ENCODE measurements around the gene BCAR1.
"Not testable (repeated sequence)": the region's sequence is repeated elsewhere in the genome, so short reads cannot be mapped to it uniquely, and the experiment has no call there.

BCAR1 gene

GRCh38 chr16:75251280-75252048, at the start of gene BCAR1:
Gene BCAR1 (minus strand): TSS chr16:75251624. CDS start chr16:75251482, 142 bp downstream.
- DNase-seq, result no peak

GRCh38 chr16:75298267-75298666, 46.8 kb upstream of the BCAR1 start:
- no peak for DNase-seq

DNA sequence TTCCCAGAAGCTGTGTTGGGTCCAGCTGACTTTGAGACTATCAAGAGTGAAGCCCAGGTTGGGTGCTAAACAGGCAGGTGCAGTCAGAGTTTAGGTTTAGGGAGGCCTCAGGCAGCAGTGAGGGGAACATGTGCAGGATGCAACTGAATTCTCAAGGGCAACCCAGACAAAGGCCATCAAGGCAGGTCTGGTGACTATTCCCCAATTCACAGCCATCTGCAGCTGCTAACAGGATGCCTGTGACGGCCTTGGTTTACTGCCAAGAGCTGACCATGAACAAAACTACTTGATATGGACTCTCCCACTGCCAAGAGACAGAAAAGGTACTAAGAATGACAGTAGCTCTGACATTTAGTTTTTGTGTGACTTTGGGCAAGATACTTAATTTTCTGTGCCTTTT, 45.2 kb upstream of the BCAR1 start:
- no peak for DNase-seq

DNA sequence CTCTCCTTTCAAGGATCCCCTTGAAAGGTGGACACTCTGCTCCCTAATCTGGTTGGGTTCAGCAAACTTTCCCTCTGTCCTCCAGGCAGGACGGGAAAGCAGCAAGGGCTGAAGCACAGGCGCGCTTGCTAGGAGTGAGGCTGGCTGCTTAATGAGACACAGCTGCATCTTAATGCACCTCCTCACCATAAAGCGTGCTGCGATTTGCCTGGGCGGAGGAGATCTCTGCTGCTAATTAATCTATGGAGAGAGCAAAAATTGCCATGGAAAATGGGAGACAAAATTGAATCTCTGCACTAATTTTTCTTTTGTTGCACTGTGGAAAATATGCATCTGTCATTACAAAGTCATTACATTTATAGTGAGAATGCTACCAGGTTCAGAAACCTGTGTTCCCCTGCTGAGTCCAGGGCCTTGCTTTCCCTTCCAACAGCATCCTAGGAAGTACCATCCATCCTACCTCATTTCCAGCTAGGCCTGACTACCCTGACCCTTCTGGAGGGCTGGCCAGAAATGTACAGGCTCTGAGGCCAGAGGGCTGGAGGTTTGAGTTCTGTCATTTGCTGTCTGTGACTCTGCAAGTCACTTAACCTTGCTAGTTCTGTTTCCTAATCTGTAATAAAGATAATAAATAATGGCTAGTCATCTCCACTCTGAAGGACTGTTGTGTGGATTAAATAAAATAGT, 43.5 kb upstream of the BCAR1 start:
- DNase-seq, result no peak

DNA sequence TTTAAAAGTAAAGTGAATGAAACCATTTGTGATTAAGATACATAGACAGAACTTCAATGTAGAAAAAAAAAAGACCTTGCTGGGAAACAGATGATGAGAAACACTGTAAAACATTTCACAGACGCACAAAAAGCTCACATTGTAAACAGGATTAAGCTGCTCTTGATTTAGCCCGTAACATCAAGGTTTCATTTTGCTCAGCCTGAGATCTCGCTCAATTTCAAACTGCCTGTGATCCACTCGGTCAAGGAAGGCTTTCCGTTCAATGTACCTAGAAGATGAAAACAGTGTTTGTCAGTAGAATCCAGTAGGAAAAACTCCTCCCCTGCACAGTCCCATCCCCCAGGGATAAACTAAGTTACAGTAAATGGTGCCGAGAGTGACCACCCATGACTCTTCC, 42.3 kb upstream of the BCAR1 start:
- DNase-seq, result no peak

DNA sequence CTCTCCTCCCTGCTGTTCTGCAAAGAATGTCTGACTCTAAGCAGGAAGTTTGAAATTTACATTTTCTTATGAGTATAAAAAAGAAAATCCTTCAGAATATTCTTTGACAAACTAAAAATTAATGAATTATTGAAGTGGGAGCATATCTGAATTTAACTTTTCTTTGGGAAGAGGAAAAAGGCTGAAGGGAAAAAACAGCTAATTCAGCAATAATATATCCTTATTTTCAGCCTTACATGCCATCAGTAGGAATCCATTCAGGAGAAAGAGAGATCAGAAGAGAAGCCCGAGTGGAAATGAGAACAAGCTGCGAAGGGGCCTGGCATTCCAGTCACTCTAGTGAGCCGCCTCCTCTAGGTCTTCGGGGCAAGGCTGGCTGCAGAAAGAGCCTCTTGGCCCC, 41.7 kb upstream of the BCAR1 start:
- DNase-seq, result no peak

DNA sequence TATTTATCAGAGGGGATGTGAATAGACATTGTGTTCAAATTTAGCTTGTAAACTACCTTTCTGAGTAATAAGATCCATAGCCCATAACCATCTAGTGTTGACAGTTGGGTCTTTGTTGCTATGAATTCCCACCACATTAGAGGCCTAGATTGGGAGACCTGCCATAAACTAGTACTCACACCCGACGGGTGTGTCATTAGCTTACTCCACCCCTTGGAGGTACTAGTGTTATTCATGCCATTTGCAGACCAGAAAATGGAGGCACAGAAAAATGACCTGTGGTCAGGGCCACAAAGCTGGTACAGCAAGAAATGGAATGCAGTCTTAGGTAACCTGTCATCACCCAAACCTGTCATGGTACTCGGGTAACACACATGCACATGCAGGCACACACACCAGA, 41.3 kb upstream of the BCAR1 start:
- no peak for DNase-seq

DNA sequence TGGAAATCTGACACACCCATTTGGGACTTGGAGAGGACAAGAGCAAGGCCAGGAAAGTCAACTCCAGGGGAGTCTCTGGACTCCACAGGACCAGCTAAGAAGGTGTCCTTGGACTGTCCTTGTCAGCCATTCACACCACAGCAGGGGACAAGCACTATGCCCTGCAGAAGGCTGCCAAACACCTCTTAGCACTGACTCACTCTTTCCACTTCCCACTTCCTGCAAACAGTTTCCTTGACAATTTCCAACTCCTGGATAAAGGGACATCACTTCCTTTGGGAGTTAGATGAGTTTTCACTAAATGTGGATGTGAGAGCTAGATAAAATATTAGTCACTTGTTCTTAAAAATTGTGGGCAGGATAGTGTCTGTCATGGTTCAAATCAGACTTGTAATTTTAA, 37.8 kb upstream of the BCAR1 start:
- no peak for DNase-seq

DNA sequence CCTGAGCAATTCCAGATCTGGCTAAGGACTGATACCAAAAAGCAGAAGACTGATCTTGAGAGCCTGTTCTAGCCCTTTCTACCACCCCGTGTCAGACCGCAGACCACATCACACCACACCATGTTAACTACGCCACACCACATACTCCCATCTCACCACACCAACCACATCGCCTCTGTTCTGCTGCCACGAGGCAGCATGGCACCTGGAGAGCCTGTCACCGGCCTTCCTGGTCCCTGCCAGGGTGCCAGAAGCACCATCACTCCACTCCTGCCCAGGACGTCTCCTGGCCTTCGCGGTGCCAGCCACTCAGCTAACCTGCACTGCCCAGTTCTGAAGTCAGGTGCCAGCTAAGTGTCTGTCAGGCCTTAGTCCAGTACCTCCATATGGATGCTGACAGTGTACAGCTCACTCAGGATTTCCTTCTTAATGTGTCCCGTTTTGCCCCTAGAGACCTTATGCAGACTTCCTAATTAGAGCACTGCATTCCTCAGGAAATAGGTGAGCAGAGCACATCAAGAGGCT, 37.2 kb upstream of the BCAR1 start:
- DNase-seq, result no peak

DNA sequence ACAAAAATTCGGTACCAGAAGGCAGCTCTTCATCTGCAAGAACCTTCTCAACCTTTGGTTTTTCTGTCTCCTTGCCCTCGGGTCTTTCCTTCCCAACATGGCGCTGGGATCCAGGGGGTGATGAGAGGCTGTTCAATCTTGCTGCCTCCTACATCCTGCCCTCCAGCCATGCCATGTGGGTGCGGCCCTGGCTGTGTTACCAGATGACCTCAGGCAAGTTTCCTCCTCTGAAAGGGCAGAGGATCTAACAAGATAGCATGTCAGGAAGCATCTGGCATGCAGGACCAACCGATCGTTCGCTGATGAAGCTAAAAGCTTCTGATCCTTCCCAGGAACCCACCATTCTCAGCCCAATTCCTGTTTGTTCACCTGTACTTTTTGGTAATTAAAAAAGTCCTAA, 36.8 kb upstream of the BCAR1 start:
- DNase-seq, result no peak

GRCh38 chr16:75287708-75288107, 36.3 kb upstream of the BCAR1 start:
- DNase-seq, result no peak

DNA sequence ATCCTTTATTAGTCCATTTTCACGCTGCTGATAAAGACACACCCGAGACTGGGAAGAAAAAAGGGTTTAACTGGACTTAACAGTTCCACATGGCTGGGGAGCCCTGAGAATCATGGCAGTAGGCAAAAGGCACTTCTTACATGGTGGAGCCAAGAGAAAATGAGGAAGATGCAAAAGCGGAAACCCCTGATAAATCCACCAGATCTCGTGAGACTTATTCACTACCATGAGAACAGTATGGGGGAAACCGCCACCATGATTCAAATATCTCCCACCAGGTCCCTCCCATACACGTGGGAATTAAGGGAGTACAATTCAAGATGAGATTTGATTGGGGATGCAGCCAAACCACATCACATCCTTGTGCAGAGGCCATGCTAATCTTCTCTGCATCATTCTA, 35.0 kb upstream of the BCAR1 start:
- DNase-seq, result no peak

DNA sequence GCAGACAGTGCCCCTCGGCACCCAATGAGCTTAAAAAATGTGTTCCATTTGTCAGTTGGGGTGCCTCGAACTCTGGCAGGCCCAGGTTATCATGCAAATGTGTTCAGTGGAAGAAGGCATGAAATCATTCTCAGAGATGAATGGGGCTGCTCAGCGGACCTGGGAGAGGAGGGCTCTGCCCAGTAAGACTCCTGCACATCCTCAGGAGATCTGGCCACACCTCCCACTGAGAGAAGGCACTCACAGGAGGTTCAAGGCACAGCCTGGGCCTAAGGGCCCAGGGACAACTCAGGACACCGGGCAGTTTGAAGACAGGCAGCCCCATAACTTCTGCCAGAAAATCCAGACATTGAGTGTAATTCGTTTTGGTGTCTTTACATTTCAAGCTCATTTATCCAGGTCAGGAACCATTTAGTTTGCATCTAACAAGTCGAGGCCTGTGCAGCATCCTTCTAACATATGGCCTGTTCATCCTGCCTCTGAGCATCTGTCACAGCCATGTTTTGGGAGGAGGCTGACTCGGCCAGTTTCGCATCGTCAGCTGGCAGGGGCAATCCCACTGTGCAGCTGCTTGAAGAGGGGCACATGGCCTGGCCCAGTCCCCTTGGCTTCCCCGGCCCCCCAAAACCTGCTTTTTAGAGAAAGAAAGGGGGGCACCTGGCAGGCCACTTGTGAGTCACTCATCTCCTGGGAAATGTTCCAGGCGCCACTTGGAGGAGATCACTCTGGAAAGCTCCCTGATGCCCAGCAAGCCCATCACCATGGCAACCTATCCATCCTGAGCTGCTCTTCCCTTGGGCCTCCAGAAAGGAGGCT, 31.2 kb upstream of the BCAR1 start:
- DNase-seq, result no peak

DNA sequence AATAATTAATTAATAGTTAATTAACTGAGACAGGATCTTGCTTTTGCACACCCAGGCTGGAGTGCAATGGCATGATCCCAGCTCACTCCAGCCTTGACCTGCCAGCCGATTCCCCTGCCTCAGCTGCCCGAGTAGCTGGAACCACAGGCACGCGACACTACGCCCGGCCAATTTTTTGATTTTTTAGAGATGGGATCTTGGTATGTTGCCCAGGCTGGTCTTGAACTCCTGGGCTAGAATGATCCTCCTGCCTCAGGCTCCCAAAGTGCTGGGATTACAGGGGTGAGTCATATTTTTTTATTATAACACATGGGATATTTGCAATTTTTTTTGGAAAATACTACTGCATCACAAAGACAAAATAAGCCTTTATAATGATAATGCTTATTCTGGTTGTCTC, 30.4 kb upstream of the BCAR1 start:
- no peak for DNase-seq

- not testable (repeated sequence) for DNase-seq
These were observed 29.6 kb upstream of the BCAR1 start for GRCh38 chr16:75281009-75281408.

- DNase-seq, result no peak
These were observed 28.9 kb upstream of the BCAR1 start for GRCh38 chr16:75280331-75280804.

DNA sequence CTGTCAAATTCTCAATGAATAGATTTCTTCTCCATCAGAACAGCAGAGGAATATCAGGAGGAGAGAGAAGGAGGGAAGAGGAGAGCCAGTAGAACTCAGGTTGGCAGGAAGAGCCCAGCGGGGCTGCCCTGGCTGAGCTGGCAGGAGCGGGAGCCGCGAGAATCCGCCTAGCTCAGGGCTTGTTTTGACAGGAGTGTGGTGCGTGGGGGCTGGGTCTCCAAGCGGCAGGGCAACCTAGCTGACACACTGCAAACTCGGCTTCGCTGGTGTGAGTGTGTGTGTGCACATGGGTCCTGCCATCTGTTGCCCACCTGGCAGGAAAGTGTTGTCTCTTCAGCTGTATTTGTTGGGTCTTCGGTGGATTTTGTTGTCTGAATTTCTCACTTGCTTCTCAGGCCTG, 27.9 kb upstream of the BCAR1 start:
- no peak for DNase-seq

DNA sequence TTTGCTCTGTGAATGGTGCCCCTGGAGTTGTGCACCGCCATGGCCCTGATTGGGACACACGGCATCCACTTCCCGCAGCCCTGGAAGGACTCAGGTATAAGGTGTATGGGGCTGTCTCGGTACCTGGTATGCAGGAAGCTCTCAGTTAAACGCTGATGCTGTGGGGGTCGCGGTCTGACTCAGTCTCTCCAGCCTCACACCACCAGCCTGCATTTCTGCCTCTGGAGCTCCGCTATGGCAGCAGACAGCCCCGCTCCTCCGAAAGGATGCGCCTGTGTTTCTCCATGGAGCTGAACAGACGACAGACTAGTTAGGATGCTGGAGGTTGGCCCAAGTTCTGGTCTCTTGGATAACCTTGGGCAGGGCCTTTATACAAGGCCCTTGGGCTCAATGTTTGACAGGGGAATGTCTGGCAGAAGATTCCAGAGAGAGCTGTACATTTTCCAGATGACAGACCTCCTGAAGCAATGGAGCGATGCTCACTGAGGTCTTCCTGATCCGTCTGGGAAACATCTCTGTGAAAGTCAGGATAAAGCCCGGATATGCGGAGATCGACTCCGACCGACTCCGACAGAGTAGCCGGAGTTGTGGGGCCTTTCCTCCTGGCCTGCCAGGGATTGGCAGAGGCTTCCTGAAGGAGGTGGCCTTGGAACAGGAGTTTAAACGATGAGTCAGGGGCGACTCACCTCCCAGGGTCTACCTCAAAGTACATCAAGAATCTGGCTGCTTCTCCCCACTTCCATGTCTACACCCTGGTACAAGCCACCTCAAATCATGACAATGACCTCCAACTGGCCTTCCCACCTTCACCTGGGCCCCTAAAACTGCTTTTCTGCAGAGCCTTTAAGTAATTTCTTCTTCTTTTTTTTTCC, 21.9 kb upstream of the BCAR1 start:
- no peak for DNase-seq

- DNase-seq, result not testable (repeated sequence)
These were observed 21.2 kb upstream of the BCAR1 start for GRCh38 chr16:75272629-75273028.

GRCh38 chr16:75272097-75272551, 20.7 kb upstream of the BCAR1 start:
- no peak for DNase-seq

DNA sequence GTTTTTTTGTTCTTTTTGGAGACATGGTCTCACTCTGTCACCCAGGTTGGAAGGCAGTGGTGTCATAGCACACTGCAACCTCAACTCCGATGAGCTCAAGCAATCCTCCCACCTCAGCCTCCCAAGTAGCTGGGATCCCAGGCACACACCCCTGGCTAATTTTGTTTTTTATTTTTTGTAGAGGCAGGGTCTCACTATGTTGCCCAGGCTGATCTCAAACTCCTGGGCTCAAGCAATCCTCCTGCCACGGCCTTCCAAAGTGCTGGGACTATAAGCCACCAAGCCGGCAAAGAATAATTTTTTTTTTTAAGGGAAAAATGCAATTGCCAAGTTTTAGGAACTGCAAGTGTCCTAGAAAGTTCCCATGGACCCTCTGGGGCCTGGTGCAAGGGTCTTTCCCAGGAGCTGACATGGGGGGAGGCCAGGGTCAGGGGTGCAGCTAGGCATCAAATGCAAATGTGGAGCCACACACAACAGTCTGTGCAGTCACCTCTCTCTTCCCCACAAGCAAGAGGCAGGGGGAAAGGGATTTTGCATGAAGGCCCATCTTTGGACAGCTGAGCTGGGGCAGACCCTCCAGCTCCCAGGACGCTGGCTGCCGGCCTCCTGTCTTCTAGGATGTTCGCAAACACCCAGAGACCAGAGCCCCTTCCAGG, 20.1 kb upstream of the BCAR1 start:
- no peak for DNase-seq

GRCh38 chr16:75269358-75269757, 17.9 kb upstream of the BCAR1 start:
- not testable (repeated sequence) for DNase-seq
